Stimulated activated CD8-positive, alpha-beta memory T cell treated with anti-CD3 and anti-CD28 coated beads, Interleukin-4, amount 100 ng/mL, for 1 hour (primary cell): ENCODE measurements around the gene PCED1B.
"Not testable (repeated sequence)": the region's sequence is repeated elsewhere in the genome, so short reads cannot be mapped to it uniquely, and the experiment has no call there.

Experiments
- DNase-seq, 2 donors: peaks; one replicate each; pipeline ENCODE4 v3.0.0-alpha.2; 2020; ENCODE audit warnings: low read depth in 2 of 2, low spot score in 1 of 2

The PCED1B gene

GRCh38 chr12:47270782-47271664 is 191.6 kb downstream of the PCED1B start:
- no peak for DNase-seq

DNA sequence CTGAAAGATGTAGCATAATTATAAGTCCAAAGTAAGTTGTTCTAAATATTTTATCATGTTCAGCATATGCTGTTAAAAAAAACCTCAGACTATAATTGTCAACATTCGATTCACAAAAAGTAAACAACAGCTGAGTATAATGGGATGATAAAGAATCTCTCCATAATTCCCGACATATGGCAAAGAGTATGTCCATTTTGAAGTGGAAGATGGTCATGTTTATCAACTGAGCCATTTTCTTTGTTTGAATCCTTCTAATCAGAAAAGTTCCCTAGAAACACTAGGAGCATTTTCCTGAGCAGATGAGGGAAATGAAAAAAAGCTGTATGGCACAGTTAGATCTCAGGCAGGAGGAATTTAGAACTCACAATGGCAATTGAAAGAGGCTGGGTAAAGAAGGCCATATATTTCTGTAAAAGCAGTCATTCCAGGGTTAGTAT is 192.4 kb downstream of the PCED1B start:
- DNase-seq, result no peak

GRCh38 chr12:47272412-47273190 is 193.2 kb downstream of the PCED1B start:
- no peak for DNase-seq

- no peak for DNase-seq
Observed at GRCh38 chr12:47273191-47273626, 193.8 kb downstream of the PCED1B start.

- no peak for DNase-seq
Observed at GRCh38 chr12:47274760-47275159, 195.3 kb downstream of the PCED1B start.

DNA sequence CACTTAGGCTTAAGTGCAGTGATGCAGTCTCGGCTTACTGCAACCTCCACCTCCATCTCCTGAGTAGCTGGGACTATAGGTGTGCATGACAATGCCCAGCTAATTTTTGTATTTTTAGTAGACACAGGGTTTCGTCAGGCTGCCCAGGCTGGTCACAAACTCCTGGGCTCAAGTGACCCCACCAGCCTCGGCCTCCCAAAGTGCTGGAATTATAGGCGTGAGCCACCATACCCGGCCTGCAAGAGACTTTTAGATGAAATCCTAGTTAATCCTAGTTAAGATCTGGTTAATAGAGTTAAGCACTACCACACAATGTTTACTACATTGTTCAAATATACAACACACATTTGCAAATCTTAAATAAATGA is 196.8 kb downstream of the PCED1B start:
- no peak for DNase-seq

DNA sequence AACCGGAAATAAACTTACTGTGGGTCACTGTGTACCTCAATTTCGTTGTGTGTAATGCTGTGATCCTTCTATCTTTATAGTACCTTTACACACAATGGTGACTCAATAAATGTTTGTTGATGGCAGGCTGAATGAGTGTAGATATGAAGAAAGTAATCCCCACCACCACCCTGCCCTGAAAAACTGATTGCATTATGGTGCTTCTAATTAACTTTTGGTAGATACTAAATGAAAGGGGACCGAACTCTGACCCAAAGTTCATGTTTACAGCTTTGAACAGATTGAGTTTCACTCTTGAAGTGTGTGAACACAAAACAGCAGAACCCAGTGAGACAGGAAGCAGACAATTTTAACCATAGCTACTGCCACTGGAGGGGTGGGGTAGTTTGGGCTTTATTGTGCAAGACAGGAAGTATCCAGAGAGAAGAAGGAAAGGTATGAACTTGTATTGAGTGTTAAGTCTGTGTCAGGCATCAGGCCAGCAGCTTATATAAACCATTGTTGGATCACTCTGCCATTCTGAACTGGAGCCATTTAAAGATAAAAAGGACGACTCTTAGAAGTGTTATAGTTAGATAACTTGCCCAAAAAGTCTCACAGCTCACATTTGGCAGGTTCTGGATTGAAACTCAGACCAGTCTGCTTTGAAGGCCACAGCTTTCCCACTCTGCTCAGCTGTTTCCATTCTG is 197.3 kb downstream of the PCED1B start:
- DNase-seq, result peak in 1 of 2 donors; percentile 18

DNA sequence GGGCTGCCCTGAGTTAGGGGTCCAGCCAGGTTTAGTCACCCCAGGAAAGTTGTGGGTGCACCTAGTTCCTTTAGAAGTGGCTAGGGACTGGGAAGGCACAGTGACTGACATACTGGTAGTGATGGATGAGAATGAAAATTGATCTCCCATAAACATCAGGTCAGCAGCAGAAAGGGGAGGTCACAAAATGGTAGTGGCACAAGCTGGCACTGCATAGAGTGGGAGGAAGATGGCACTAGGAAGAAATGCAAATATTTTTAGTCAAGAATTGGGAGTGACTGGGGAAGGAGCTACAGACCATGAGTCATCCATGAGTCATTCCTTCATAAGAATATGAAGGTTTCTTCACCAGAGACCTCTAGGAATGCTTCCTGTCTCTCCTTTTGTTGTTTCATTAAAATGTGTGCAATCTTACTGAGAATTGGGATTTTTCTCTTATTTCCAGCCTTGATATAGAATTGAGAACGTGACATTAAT is 198.6 kb downstream of the PCED1B start:
- no peak for DNase-seq

- DNase-seq, result not testable (repeated sequence)
Observed at GRCh38 chr12:47279758-47280157, 200.3 kb downstream of the PCED1B start.

- DNase-seq, result no peak
Observed at GRCh38 chr12:47280543-47281300, 201.3 kb downstream of the PCED1B start.

GRCh38 chr12:47281667-47282171 is 202.3 kb downstream of the PCED1B start:
- DNase-seq, result no peak

DNA sequence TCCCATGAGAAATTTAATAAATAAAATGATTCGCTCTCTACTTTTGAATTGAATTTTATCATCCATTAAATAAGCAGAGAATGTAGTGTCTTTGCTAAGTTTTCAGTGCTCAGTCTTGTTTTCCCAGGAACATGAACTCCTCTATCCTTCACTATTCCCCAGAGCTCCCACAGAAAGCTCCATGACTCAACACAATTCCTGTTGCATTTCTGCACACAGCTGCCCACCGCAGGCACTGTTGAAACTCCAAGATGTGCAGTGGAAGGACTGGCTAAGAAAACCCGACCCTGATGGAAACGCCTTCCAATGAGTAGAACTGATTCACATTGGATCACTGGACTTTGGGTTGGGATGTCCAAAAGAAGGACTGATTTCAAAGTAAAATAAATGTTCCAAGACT is 202.8 kb downstream of the PCED1B start:
- no peak for DNase-seq
